CD4-positive, alpha-beta T cell treated with Interleukin-12 subunit alpha and Interleukin-12 subunit beta, for 1 hour (primary cell): ENCODE results near the gene SV2B.

ENCODE experiments used
- DNase-seq: peaks from one replicate; pipeline ENCODE4 v3.0.0-alpha.2; 2020

Gene SV2B

GRCh38 chr15:91279486-91279885 lies 179.4 kb downstream of the SV2B start:
- no peak for DNase-seq

- DNase-seq: no peak
Observed at GRCh38 chr15:91281947-91282346, 181.9 kb downstream of the SV2B start.

DNA sequence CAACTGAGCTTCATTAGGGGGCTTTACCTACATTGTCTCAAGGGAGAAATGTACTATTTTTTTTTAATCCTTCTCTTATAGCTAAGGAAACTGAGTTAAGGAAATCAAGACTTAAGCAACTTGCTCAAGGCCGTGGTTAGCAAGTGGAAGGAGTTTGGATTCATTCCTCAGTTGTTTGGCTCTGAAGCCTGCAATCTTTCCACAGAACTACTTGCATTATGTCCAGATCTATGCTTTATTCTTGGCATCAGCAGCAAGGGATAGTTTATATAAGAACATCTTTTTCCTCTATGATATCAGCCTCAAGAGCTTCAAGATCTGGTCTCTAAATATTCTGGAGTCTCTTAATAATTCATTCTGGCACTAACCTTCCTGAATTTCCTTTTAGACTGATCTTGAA lies 182.4 kb downstream of the SV2B start:
- DNase-seq: no peak

GRCh38 chr15:91283155-91283554 lies 183.1 kb downstream of the SV2B start:
- no peak for DNase-seq

- no peak for DNase-seq
Observed at GRCh38 chr15:91284758-91285466, 184.9 kb downstream of the SV2B start.

DNA sequence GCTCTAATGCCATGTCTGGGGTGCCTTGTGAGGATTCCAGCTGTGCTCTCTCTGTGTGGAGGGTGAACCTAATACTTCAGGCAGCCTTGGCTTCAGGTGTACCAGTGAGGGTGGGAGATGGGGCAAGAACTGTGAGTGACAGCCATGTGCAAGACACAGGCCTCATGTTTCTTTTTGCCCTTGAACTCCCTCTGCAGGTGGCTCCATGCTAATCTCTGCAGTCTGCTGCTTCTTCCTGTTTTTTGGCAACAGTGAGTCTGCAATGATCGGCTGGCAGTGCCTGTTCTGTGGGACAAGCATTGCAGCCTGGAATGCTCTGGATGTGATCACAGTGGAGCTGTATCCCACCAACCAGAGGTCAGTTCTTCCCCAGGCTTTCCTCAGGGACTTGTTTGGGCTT lies 189.3 kb downstream of the SV2B start:
- no peak for DNase-seq

DNA sequence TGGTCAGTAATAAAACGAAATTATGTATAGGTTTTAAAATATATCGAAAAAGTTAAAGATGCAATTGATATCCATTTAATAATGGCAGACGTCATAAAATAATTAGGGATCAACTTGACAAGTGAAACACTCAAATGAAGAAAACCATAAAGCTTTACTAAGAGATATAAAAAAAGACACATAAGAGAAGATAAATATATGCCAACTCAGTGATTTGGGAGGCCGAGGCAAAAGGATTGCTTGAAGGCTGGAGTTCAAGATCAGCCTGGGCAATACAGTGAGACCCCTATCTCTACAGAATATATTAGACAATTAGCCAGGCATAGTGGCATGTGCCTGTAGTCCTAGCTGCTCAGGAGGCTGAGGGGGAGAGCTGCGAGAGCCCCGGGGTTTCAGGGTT lies 190.5 kb downstream of the SV2B start:
- no peak for DNase-seq

DNA sequence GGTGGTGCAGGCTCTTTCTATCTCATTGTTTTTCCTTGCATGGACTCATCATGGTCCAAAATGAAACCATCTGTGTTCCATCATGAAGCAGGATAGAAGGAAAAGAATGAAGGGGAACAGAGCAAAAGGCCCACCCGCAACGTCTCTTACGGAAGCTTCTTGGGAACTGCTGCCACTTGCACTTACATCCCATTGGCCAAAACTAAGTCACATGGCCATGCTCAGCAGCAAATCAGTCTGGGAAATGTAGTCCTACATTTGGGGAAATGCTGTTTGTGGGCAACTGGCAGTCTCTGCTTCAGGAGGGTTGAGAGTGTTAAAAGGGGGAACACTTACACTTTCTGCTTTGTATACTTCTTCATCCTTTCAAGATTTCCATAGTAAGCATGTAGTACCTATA lies 191.6 kb downstream of the SV2B start:
- DNase-seq: peak; percentile 33

DNA sequence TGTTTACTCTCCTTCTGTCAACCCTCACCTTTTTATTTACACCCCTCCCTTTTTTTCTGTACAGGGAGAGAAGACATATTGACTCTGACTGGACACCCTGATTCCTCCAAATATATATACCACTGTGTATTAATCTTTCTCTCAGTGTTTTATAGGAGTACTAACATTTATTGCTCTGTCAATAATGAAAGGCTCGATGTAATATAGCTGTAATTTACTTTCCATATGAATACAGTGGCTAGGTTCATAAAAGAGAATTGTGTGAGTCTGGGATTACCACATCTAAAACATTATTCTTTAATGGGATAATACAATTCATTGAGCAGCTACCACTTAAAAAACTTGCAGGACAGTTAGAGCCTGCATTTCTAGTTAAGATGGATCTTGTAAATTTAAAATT lies 194.3 kb downstream of the SV2B start:
- DNase-seq: no peak

DNA sequence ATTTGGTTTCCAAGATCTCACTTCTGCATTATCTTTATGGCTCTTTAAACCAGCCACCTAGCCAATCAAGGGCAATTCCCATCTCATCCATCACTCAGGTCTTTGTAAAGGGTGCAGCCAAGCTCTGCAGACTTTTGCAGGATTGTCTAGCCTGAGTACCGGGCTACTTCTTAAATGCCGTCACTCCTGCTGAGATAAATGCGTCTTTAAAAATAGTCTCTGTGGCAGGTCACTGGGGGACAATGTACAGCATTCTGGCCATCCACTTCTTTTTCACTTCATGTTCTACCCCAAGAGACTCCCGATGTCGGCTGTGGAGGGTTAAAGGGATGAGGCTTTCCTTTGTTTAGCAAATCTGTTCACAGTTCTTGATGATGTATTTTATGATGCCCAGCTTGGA lies 194.7 kb downstream of the SV2B start:
- no peak for DNase-seq

GRCh38 chr15:91298101-91298500 lies 198.0 kb downstream of the SV2B start:
- no peak for DNase-seq

GRCh38 chr15:91302588-91303439 lies 202.8 kb downstream of the SV2B start:
- peak; percentile 74 for DNase-seq

- DNase-seq: no peak
Observed at GRCh38 chr15:91304210-91304609, 204.2 kb downstream of the SV2B start.

DNA sequence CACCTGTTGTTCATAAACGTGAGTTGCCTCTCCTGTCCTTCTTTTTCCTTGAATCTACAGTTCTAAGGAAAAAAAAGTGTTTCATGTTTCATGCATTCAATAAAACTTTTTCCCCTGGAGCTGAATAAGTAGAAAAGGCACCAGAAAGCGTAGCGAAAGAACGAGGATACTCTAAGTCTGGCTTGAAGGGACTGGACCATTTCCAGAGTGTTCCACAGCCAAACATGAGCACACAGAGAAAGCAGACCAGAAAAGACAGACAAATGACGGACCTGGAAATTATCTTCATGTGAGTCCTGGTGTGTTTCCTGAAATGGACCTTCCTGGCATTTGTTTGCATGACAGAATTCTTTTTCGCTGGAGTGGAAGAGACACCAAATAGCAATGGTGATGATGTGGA lies 204.7 kb downstream of the SV2B start:
- DNase-seq: no peak

- DNase-seq: no peak
Observed at GRCh38 chr15:91306144-91306543, 206.1 kb downstream of the SV2B start.

DNA sequence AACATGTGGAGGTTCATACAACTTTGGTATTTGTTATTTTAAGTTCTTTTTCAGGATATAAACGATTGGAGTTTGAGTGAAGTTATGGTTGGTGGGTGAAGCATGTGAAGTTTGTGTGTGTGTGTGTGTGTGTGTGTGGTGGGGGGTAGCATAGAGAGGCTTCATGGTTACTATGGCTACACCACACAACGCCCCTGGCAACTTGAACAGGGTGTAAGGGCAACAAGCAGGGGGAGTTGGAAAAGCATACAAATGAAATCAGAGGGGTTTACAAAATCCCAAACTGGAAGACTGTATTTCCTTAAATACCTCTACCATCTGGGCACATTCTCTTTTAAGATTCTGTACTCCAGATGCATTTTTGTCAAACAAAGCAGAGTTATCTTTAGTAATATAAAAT lies 207.5 kb downstream of the SV2B start:
- DNase-seq: no peak

DNA sequence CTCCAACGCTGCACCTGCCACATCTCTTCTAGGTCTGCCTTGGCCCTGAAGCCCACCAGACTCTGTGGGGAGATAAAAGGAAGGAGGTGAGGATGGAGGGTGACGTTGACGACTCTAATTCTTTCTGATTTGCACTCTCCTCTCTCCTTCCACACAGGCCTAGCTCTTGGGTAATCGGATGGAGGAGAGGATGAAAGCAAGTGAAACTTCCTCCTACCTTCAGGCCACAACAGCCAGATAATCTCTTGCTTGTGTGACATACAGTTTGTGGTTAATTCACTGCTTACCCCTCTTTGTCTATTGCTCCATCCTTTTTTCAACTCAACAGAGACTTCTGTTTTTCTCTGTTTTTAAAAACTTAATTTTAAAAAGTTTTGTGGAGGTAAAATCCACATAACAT lies 208.1 kb downstream of the SV2B start:
- no peak for DNase-seq

- no peak for DNase-seq
Observed at GRCh38 chr15:91308855-91309254, 208.8 kb downstream of the SV2B start.

- DNase-seq: peak; percentile 52
Observed at GRCh38 chr15:91311986-91312385, 211.9 kb downstream of the SV2B start.

DNA sequence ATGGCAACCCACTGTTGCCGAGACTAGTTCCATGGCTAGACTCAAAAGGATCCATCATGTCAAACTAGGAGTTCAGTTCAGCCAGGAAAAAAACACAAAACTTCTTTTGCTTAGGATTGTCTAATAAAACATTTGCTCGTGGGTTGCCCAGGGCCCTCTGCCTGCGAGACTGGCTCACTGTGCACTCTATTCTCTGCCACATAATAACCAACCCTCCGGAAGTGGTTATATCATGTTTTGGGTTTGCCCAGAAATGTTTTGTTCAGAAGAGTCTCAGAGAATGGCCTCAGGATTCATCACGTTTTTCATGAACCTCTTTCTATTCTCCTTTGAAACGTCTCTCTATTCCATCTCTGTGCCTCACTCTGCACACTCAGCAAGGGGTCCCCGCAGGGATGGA lies 216.1 kb downstream of the SV2B start:
- peak; percentile 52 for DNase-seq

DNA sequence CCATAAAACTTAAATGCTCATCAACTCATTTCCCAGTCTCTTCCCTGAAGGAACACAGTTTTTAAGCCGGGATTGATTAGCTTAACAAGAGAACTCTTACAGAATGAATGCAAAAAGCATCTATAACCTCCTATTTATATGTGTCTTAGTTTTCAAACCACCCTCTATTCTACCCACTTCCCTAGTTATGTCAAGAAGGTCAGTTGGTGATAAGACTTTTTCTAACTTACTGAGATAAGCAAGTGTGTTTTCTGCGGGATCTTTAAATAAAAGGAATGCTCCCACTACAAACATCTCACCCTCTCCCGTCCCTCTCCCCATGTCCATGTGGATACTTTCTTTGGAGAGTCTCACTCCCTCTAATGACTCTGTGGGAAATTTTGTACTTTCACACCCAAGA lies 218.5 kb downstream of the SV2B start:
- no peak for DNase-seq

DNA sequence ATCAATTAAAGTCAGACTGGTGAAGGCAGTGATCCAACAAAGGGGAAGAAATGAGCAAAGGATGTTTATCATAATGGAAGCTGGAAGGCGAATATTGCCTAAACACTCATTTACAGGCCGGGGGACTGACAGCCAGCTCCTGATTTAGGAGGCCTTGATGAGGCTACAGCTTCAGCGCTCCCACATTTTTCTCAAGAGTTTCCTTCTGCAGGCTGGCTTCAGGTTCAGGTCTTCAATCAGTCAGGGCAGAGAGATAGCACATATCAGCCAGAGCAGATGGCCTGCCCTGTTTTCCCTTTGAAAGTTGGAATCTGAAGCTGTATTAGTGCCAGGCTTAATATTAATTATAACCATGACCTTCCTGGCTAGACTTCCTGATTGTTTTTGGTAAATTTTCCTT lies 218.9 kb downstream of the SV2B start:
- no peak for DNase-seq

DNA sequence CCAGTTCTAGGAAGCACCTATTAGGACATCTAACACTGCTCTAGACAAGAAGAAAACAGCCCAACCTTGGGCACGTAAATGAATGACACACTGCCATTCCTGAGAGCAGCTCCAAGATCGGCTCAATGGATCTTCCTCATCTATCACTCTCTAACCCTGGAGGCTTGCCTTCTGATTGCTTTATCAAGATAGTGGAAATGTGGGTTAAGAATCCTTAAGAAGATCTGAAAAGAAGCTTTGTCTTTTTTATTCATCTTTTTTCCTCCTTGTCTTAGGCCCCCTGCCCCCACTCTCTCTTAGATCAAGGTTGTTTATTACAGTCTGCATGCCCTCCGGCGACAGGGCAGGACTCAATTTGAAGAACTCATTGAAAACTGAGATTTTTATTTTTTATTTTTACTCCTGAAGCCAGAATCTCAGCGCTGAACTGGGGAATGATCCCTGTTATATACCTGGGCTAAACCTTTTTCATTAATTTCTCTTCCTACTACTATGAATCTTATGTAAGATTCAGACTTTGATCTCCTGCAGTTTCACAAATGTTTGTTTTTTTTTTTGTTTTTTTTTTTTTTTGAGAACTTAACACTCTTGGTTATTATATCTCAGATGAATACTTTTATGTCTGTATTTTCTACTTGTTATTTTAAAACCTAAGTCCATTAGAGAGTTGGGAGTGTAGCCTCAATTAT lies 219.5 kb downstream of the SV2B start:
- no peak for DNase-seq

- DNase-seq: peak; percentile 52
Observed at GRCh38 chr15:91320101-91320500, 220.0 kb downstream of the SV2B start.
